Umbilical cord (tissue), 2 donors: Measurements from ENCODE around the gene OR10A5. TPM values are rescaled to one million over a fixed set of nuclear protein-coding genes. Genes with fewer than 3 reads are reported as not detected.
A peak's percentile ranks its signal among the peaks of the same experiment; 100 is the strongest.
"Not testable (repeated sequence)": the region's sequence is repeated elsewhere in the genome, so short reads cannot be mapped to it uniquely, and the experiment has no call there.

Experiments used
- DNase-seq: peaks from one replicate; pipeline ENCODE4 v3.0.0-alpha.2; 2015; ENCODE audit warnings: low spot score
- total RNA-seq: library from RNA; depleted of rRNA; stranded (reverse); fragments of >200 nt; gene quantifications from one replicate; pipeline ENCODE4 v1.2.3, GENCODE V29; 2014; ENCODE audit warnings: low replicate concordance; ENCODE audit not compliant: insufficient read depth

Gene OR10A5
- not detected for total RNA-seq

- no peak for DNase-seq
These were observed at the start of gene OR10A5 for GRCh38 chr11:6845383-6845782. Gene OR10A5, plus strand, starts transcription at chr11:6845683. Its CDS starts 0 bp downstream, at chr11:6845683.

GRCh38 chr11:6799402-6799801 lies 46.1 kb upstream of the OR10A5 start, which contains the start of gene OR6A2:
Gene OR6A2, minus strand, starts transcription at chr11:6799689. Its CDS starts 3,981 bp downstream, at chr11:6795708.
- DNase-seq = no peak

GRCh38 chr11:6801075-6801474 lies 44.4 kb upstream of the OR10A5 start:
- DNase-seq = not testable (repeated sequence)

GRCh38 chr11:6812390-6813005 lies 33.0 kb upstream of the OR10A5 start:
- no peak for DNase-seq

- no peak for DNase-seq
These were observed 31.8 kb upstream of the OR10A5 start for GRCh38 chr11:6813656-6814055.

GRCh38 chr11:6817694-6818093 lies 27.8 kb upstream of the OR10A5 start:
- DNase-seq = no peak

GRCh38 chr11:6818967-6819366 lies 26.5 kb upstream of the OR10A5 start:
- DNase-seq = no peak

GRCh38 chr11:6824136-6824823 lies 21.2 kb upstream of the OR10A5 start:
- DNase-seq = no peak

- no peak for DNase-seq
These were observed 20.2 kb upstream of the OR10A5 start for GRCh38 chr11:6825231-6825744.

GRCh38 chr11:6828103-6828502 lies 17.4 kb upstream of the OR10A5 start:
- DNase-seq = no peak

- no peak for DNase-seq
These were observed 12.1 kb upstream of the OR10A5 start for GRCh38 chr11:6833356-6833755.

- no peak for DNase-seq
These were observed 11.5 kb upstream of the OR10A5 start for GRCh38 chr11:6834021-6834420.

GRCh38 chr11:6841694-6842093 lies 3.8 kb upstream of the OR10A5 start:
- no peak for DNase-seq

GRCh38 chr11:6843670-6844069 lies 1.8 kb upstream of the OR10A5 start:
- DNase-seq = no peak

GRCh38 chr11:6844356-6844755 lies 1.1 kb upstream of the OR10A5 start:
- DNase-seq = no peak

GRCh38 chr11:6850526-6850925 lies 5.0 kb downstream of the OR10A5 start:
- DNase-seq = no peak

- DNase-seq = not testable (repeated sequence)
These were observed 9.3 kb downstream of the OR10A5 start for GRCh38 chr11:6854801-6855200.

- DNase-seq = peak; percentile 30
These were observed 10.6 kb downstream of the OR10A5 start for GRCh38 chr11:6855971-6856541.

GRCh38 chr11:6856871-6857270 lies 11.4 kb downstream of the OR10A5 start:
- DNase-seq = no peak

- DNase-seq = no peak
These were observed 17.5 kb downstream of the OR10A5 start, which contains the start of gene OR10A2 for GRCh38 chr11:6862961-6863360. Gene OR10A2, plus strand, starts transcription at chr11:6863057. Its CDS starts 6,698 bp downstream, at chr11:6869755.

GRCh38 chr11:6864438-6864837 lies 19.0 kb downstream of the OR10A5 start:
- peak; percentile 1 for DNase-seq

- DNase-seq = no peak
These were observed 25.8 kb downstream of the OR10A5 start for GRCh38 chr11:6871278-6871677.

- no peak for DNase-seq
These were observed 30.3 kb downstream of the OR10A5 start for GRCh38 chr11:6875761-6876160.
